Osteoblast (primary cell): ENCODE measurements around the gene WNT3A. TPM values are rescaled to one million over a fixed set of nuclear protein-coding genes. Genes with fewer than 3 reads are reported as not detected.
A peak's percentile ranks its signal among the peaks of the same experiment; 100 is the strongest.
"Not testable (repeated sequence)": the region's sequence is repeated elsewhere in the genome, so short reads cannot be mapped to it uniquely, and the experiment has no call there.

Source experiments
- DNase-seq: peaks from one replicate; pipeline ENCODE4 v3.0.0; 2011; ENCODE audit warnings: low spot score, mixed read lengths; ENCODE audit not compliant: insufficient read length; ENCODE audit errors: missing footprints
- H2AFZ ChIP-seq: 2 replicates; pipeline ENCODE4 v1.6.0; 2011; ENCODE audit warnings: mild to moderate bottlenecking, low read length
- H3K27ac ChIP-seq: 2 replicates; pipeline ENCODE4 v1.5.1; 2011; ENCODE audit warnings: mild to moderate bottlenecking, low read depth, low read length, moderate library complexity
- H3K27me3 ChIP-seq: 2 replicates; pipeline ENCODE4 v1.6.0; 2012; ENCODE audit warnings: mild to moderate bottlenecking, control low read depth, inconsistent platforms, low read length, moderate library complexity; ENCODE audit not compliant: insufficient read depth
- H3K36me3 ChIP-seq: 2 replicates; pipeline ENCODE4 v1.5.1; 2011; ENCODE audit warnings: mild to moderate bottlenecking, low read length, control low read depth, moderate library complexity; ENCODE audit not compliant: insufficient read depth
- H3K4me1 ChIP-seq: 2 replicates; pipeline ENCODE4 v1.5.1; 2011; ENCODE audit warnings: mild to moderate bottlenecking, low read length, control low read depth, moderate library complexity; ENCODE audit not compliant: insufficient read depth
- H3K4me2 ChIP-seq: 2 replicates; pipeline ENCODE4 v1.6.0; 2011; ENCODE audit warnings: mild to moderate bottlenecking, low read length; ENCODE audit not compliant: insufficient read depth
- H3K4me3 ChIP-seq: fragments of 200-600 bp; sonication (generic); 3 replicates; pipeline ENCODE4 v1.5.1; 2012; ENCODE audit warnings: mild to moderate bottlenecking, low read length, inconsistent platforms; ENCODE audit not compliant: insufficient read depth
- H3K79me2 ChIP-seq: 2 replicates; pipeline ENCODE4 v1.6.0; 2012; ENCODE audit warnings: mild to moderate bottlenecking, low read length, control low read depth, inconsistent platforms; ENCODE audit not compliant: insufficient read depth
- H3K9me3 ChIP-seq: 2 replicates; pipeline ENCODE4 v1.5.1; 2011; ENCODE audit warnings: low read depth, low read length, control low read depth
- H4K20me1 ChIP-seq: 2 replicates; pipeline ENCODE4 v1.6.0; 2012; ENCODE audit warnings: mild to moderate bottlenecking, low read length, control low read depth; ENCODE audit not compliant: insufficient read depth
- CTCF ChIP-seq: IDR thresholded peaks from 2 replicates; pipeline ENCODE4 v1.5.1; 2011; ENCODE audit warnings: mild to moderate bottlenecking, low read depth, low read length, moderate library complexity; ENCODE audit errors: extremely low read depth
- total RNA-seq: library from RNA; depleted of rRNA; stranded (reverse); fragments of >200 nt; gene quantifications from 2 replicates; pipeline ENCODE4 v1.2.3, GENCODE V29; 2012

The WNT3A gene
- total RNA-seq, 1 donor, result not detected

GRCh38 chr1:227961651-227962466, 44.9 kb upstream of the WNT3A start:
- Histone ChIP-seq H3K4me3 (no peak overlapping the region), H3K79me2 (no peaks in the 10 kb centered on the region), H3K4me2 (no peak overlapping the region), H3K27ac (no peak overlapping the region), H3K36me3 (no peaks in the 10 kb centered on the region), H3K4me1 (no peaks in the 10 kb centered on the region), H4K20me1 (no peaks in the 10 kb centered on the region), H2AFZ (no peak overlapping the region), H3K9me3 (no peaks in the 10 kb centered on the region), H3K27me3 (peaks cover 28% of the 10 kb centered on the region)
- DNase-seq, result no peak
- TF ChIP-seq CTCF, result no peak

- H4K20me1 ChIP-seq, H3K79me2 ChIP-seq, DNase-seq, H3K27ac ChIP-seq, H2AFZ ChIP-seq, H3K4me2 ChIP-seq, H3K4me1 ChIP-seq, H3K27me3 ChIP-seq, H3K36me3 ChIP-seq, H3K4me3 ChIP-seq, H3K9me3 ChIP-seq: not testable (repeated sequence)
Observed at GRCh38 chr1:227966733-227967132, 40.1 kb upstream of the WNT3A start.

GRCh38 chr1:227967815-227968214, 39.0 kb upstream of the WNT3A start:
- H3K79me2 ChIP-seq, H3K4me1 ChIP-seq, H3K27ac ChIP-seq, H2AFZ ChIP-seq, H3K36me3 ChIP-seq, H3K4me3 ChIP-seq, H3K27me3 ChIP-seq, H4K20me1 ChIP-seq, H3K9me3 ChIP-seq, H3K4me2 ChIP-seq: not testable (repeated sequence)
- peak; percentile 43 for DNase-seq

GRCh38 chr1:227970076-227970995, 36.5 kb upstream of the WNT3A start:
- not testable (repeated sequence) for H4K20me1 ChIP-seq, H3K27ac ChIP-seq, H3K4me1 ChIP-seq, H3K36me3 ChIP-seq, DNase-seq, H2AFZ ChIP-seq, H3K4me3 ChIP-seq, H3K27me3 ChIP-seq, H3K79me2 ChIP-seq, H3K9me3 ChIP-seq, H3K4me2 ChIP-seq

- not testable (repeated sequence) for H3K27ac ChIP-seq, DNase-seq, H3K27me3 ChIP-seq, H3K4me1 ChIP-seq, H2AFZ ChIP-seq, H3K79me2 ChIP-seq, H4K20me1 ChIP-seq, H3K4me2 ChIP-seq, H3K4me3 ChIP-seq, H3K36me3 ChIP-seq, H3K9me3 ChIP-seq
Observed at GRCh38 chr1:227971216-227971615, 35.6 kb upstream of the WNT3A start.

GRCh38 chr1:227971643-227972282, 35.0 kb upstream of the WNT3A start:
- not testable (repeated sequence) for H3K36me3 ChIP-seq, DNase-seq, H3K9me3 ChIP-seq, H3K4me1 ChIP-seq, H2AFZ ChIP-seq, H3K27ac ChIP-seq, H3K79me2 ChIP-seq, H3K27me3 ChIP-seq, H4K20me1 ChIP-seq, H3K4me3 ChIP-seq, H3K4me2 ChIP-seq

GRCh38 chr1:227972283-227972679, 34.5 kb upstream of the WNT3A start:
- DNase-seq, H3K4me2 ChIP-seq, H3K27ac ChIP-seq, H3K36me3 ChIP-seq, H3K4me3 ChIP-seq, H3K79me2 ChIP-seq, H3K9me3 ChIP-seq, H3K4me1 ChIP-seq, H2AFZ ChIP-seq, H4K20me1 ChIP-seq, H3K27me3 ChIP-seq: not testable (repeated sequence)
